K562 (cell line): Measurements from ENCODE around the gene MXRA7. TPM values are rescaled to one million over a fixed set of nuclear protein-coding genes. Genes with fewer than 3 reads are reported as not detected.
"Not testable (repeated sequence)": the region's sequence is repeated elsewhere in the genome, so short reads cannot be mapped to it uniquely, and the experiment has no call there.

ENCODE experiments used
- ATAC-seq: fragments of 200-7000 bp; cut with Tn5 transposase; 3 replicates; pipeline ENCODE4 v1.9.1; 2020; ENCODE audit warnings: moderate library complexity
- BruUV-seq: library from RNA; stranded (reverse); fragments of 400-500 nt; replicated peaks from 2 replicates; lab custom pipeline; 2021; lab: Mats Ljungman, UMichigan
- CTCF ChIA-PET: fragments of 300-600 bp; formaldehyde crosslinking; extraction: SDS; loops from one replicate; lab custom pipeline; 2021; ENCODE audit warnings: low intra/inter-chr PET ratio; lab: Yijun Ruan, JAX
- POLR2A ChIA-PET: fragments of 300-600, 350-650 bp; sonication (Branson Sonifier 250); formaldehyde crosslinking; extraction: SDS; loops from one replicate; lab custom pipeline; 2021; ENCODE audit warnings: antibody characterized with exemption, inconsistent platforms; lab: Yijun Ruan, JAX
- DNase-seq, 4 experiments: peaks; one replicate each; pipeline versions ENCODE4 v3.0.0 to v3.0.0-alpha.2; 2011 to 2018; ENCODE audit warnings: low spot score in 3 of 4, mixed read lengths in 3 of 4; ENCODE audit errors: extremely low read depth in 1 of 4
- FAIRE-seq: peaks from 2 replicates; lab custom pipeline; 2011; peaks lifted over from hg19 to GRCh38; lab: Jason Lieb, UNC
- H2AFZ ChIP-seq: 2 replicates; pipeline ENCODE4 v1.6.0; 2011; ENCODE audit warnings: low read depth, low read length, control low read depth, inconsistent platforms
- H3K27ac ChIP-seq: fragments of 200-600 bp; 3 replicates; pipeline ENCODE4 v1.8.0; 2011; ENCODE audit warnings: low read depth, mild to moderate bottlenecking, control low read depth, inconsistent platforms, low read length, moderate library complexity, mixed read lengths; ENCODE audit errors: extremely low read depth
- H3K27me3 ChIP-seq, 2 experiments: fragments of 300-600 bp in 1 of 2; 2 replicates in 1 of 2; 3 replicates in 1 of 2; pipeline versions ENCODE4 v1.6.0 to v1.8.0; 2011; ENCODE audit warnings: inconsistent platforms in 2 of 2, low read length in 2 of 2, mild to moderate bottlenecking in 1 of 2, mixed read lengths in 1 of 2, moderate library complexity in 1 of 2; ENCODE audit not compliant: control insufficient read depth in 2 of 2, insufficient read depth in 2 of 2
- H3K36me3 ChIP-seq: fragments of 300-600 bp; 3 replicates; pipeline ENCODE4 v1.8.0; 2011; ENCODE audit warnings: mild to moderate bottlenecking, low read length, inconsistent platforms; ENCODE audit not compliant: control insufficient read depth, insufficient read depth
- H3K4me1 ChIP-seq, 2 experiments: fragments of 200-600 bp in 1 of 2; replicated peaks in 1 of 2; 2 replicates in 1 of 2; 3 replicates in 1 of 2; pipeline versions ENCODE4 v1.5.1 to v1.8.0; 2011; ENCODE audit warnings: inconsistent platforms in 2 of 2, low read length in 2 of 2, mild to moderate bottlenecking in 1 of 2, mixed read lengths in 1 of 2, moderate library complexity in 1 of 2; ENCODE audit not compliant: control insufficient read depth in 2 of 2, insufficient read depth in 2 of 2
- H3K4me2 ChIP-seq: 2 replicates; pipeline ENCODE4 v1.6.1; 2011; ENCODE audit warnings: low read length, control low read depth, inconsistent platforms, mixed read lengths; ENCODE audit not compliant: insufficient read depth
- H3K4me3 ChIP-seq: fragments of 200-600 bp; sonication (generic), shearing (Covaris generic); 2 replicates; pipeline ENCODE4 v1.5.1; 2016; ENCODE audit warnings: control low read depth, inconsistent platforms
- H3K79me2 ChIP-seq: fragments of 200-600 bp; 3 replicates; pipeline ENCODE4 v1.8.0; 2011; ENCODE audit warnings: low read length, inconsistent platforms; ENCODE audit not compliant: control insufficient read depth, insufficient read depth
- H3K9ac ChIP-seq, 2 experiments: 2 replicates each; pipeline versions ENCODE4 v1.6.0 to v1.6.1; 2011; ENCODE audit warnings: low read depth in 2 of 2, low read length in 2 of 2, control low read depth in 1 of 2, inconsistent platforms in 1 of 2, mild to moderate bottlenecking in 1 of 2, mixed read lengths in 1 of 2; ENCODE audit not compliant: insufficient read depth in 1 of 2
- H3K9me1 ChIP-seq: one replicate; pipeline ENCODE4 v1.6.0; 2011; ENCODE audit warnings: inconsistent platforms, mild to moderate bottlenecking, low read length, moderate library complexity; ENCODE audit not compliant: control insufficient read depth, insufficient read depth
- H3K9me3 ChIP-seq: replicated peaks from 2 replicates; pipeline ENCODE4 v1.5.1; 2011; ENCODE audit warnings: low read depth, low read length, inconsistent platforms; ENCODE audit not compliant: control insufficient read depth, insufficient read depth
- H4K20me1 ChIP-seq: replicated peaks from 2 replicates; pipeline ENCODE4 v1.6.1; 2011; ENCODE audit warnings: low read length, inconsistent platforms, mixed read lengths; ENCODE audit not compliant: control insufficient read depth, insufficient read depth
- C11orf30 ChIP-seq: fragments of 450-650 bp; IDR thresholded peaks from 2 replicates; pipeline ENCODE4 v1.6.1; 2016; ENCODE audit warnings: low read depth, mild to moderate bottlenecking
- EZH2 ChIP-seq: IDR thresholded peaks from 2 replicates; pipeline ENCODE4 v1.6.1; 2012; ENCODE audit warnings: low read depth, mild to moderate bottlenecking, inconsistent platforms, low read length, borderline replicate concordance
- GATA2 ChIP-seq: sonication (generic); formaldehyde crosslinking; IDR thresholded peaks from 2 replicates; pipeline ENCODE4 v1.4.0; 2020; ENCODE audit warnings: mild to moderate bottlenecking, missing genetic modification reagents
- JUND ChIP-seq, 2 experiments: IDR thresholded peaks; 2 replicates in 1 of 2; 3 replicates in 1 of 2; pipeline ENCODE4 v1.6.1; 2011; ENCODE audit warnings: borderline replicate concordance in 2 of 2, low read depth in 2 of 2, low read length in 2 of 2, improper control_type of control experiment in 1 of 2, missing biosample characterization in 1 of 2, missing genetic modification characterization in 1 of 2, missing genetic modification reagents in 1 of 2
- RBM17 ChIP-seq: fragments of 200-400 bp; formaldehyde crosslinking; IDR thresholded peaks from 2 replicates; pipeline ENCODE4 v1.6.1; 2017; ENCODE audit warnings: low read depth, mild to moderate bottlenecking, low read length, borderline replicate concordance
- SREBF2 ChIP-seq: sonication (generic); formaldehyde crosslinking; IDR thresholded peaks from 2 replicates; pipeline ENCODE4 v1.4.0; 2020; ENCODE audit warnings: mild to moderate bottlenecking, missing genetic modification reagents
- WHSC1 ChIP-seq: IDR thresholded peaks from one replicate; pipeline ENCODE4 v1.6.1; 2012; ENCODE audit warnings: low read length, control low read depth, inconsistent platforms
- ZNF121 ChIP-seq: sonication (generic); formaldehyde crosslinking; conservative IDR thresholded peaks from 2 replicates; pipeline ENCODE4 v1.8.0; 2022; ENCODE audit warnings: missing genetic modification reagents
- ZNF253 ChIP-seq: fragments of 250-450 bp; sonication (Bioruptor Pico); conservative IDR thresholded peaks from 2 replicates; pipeline ENCODE4 v1.6.1; 2021; ENCODE audit warnings: mild to moderate bottlenecking
- ZNF316 ChIP-seq: fragments of 450-650 bp; IDR thresholded peaks from 2 replicates; pipeline ENCODE4 v1.6.1; 2016
- ZNF384 ChIP-seq: IDR thresholded peaks from 2 replicates; pipeline ENCODE4 v1.6.1; 2012; ENCODE audit warnings: low read depth, low read length, improper control_type of control experiment
- ZNF766 ChIP-seq: fragments of 200-800 bp; sonication (Bioruptor generic); conservative IDR thresholded peaks from 2 replicates; pipeline ENCODE4 v1.6.1; 2016; ENCODE audit warnings: missing genetic modification characterization, missing compliant biosample characterization
- WGBS: fragments of 100-300 bp; shearing (Covaris generic); methylation state at CpG from one replicate; pipeline ENCODE4 v1.1.6; 2016; ENCODE audit warnings: low coverage, mixed read lengths; ENCODE audit not compliant: insufficient coverage; ENCODE audit errors: missing lambda C conversion rate; 5-methylcytosine and 5-hydroxymethylcytosine counted together
- in situ Hi-C: fragments of 300-500 bp; cut with MboI; formaldehyde crosslinking; loops from 4 replicates; pipeline ENCODE4 v1.15.0; 2018; ENCODE audit warnings: inconsistent platforms, mixed read lengths
- intact Hi-C: fragments of 100-400 bp; cut with micrococcal nuclease; formaldehyde crosslinking; loops from 2 replicates; pipeline ENCODE4 v1.14.2; 2022
- polyA plus RNA-seq, 8 experiments: library from polyadenylated mRNA; depleted of rRNA in 4 of 8; stranded (reverse) in 5 of 8; unstranded in 3 of 8; fragments of >200 nt; fragmentation: Nextera tagmentation in 2 of 8; fragmentation: Illumina TruSeq in 1 of 8; extraction: Ambion mirVana in 2 of 8; extraction: Trizol in 1 of 8; gene quantifications; 2 replicates each; pipeline versions ENCODE4 v1.2.1 to v1.2.3, GENCODE V29; 2011 to 2014; ENCODE audit warnings: inconsistent platforms in 1 of 8, missing spikeins in 1 of 8
- total RNA-seq, 7 experiments: library from RNA; depleted of rRNA in 6 of 7; stranded (reverse); fragments of >200 nt in 6 of 7; fragmentation: Illumina TruSeq in 2 of 7; extraction: Trizol in 2 of 7; gene quantifications; 2 replicates each; pipeline versions ENCODE4 v1.2.1 to v1.2.3, GENCODE V29; 2011 to 2021; ENCODE audit warnings: low replicate concordance in 1 of 7
- TF ChIP-seq, protein P1 (sequence below): fragments of 450-650 bp; formaldehyde crosslinking; IDR thresholded peaks from 2 replicates; pipeline ENCODE4 v1.4.0; 2022; ENCODE audit warnings: missing genetic modification characterization
- TF ChIP-seq, protein P2 (sequence below): sonication (generic); formaldehyde crosslinking; IDR thresholded peaks from 2 replicates; pipeline ENCODE4 v1.9.0; 2022; ENCODE audit warnings: mild to moderate bottlenecking, missing genetic modification reagents

Gene MXRA7
- total and polyA plus RNA-seq, 9 of the 15 experiments (the other 6 are each of a cell fraction or from before 2014, with no cell fraction given): 2.6 to 38.4 (median 14.3) TPM

DNA sequence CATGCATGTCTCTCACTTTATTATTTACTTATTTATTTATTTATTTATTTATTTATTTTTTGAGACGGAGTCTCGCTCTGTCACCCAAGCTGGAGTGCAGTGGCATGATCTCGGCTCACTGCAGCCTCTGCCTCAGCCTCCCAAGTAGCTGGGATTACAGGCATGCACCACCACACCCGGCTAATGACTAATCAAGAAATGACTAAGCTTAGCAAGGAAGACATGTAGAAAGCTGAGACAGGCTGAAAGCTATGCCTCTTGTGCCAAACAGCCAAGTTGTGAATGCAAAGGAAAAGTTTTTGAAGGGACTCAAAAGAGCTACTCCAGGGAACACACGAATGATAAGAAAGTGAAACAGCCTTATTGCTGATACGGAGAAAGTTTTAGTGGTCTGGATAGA lies 35.0 kb upstream of the MXRA7 start:
- H3K27ac ChIP-seq, DNase-seq, H3K4me2 ChIP-seq, H3K27me3 ChIP-seq, intact Hi-C loops, in situ Hi-C loops, CTCF ChIA-PET, H3K9ac ChIP-seq, H3K9me1 ChIP-seq, H3K4me1 ChIP-seq, BruUV-seq, H2AFZ ChIP-seq, ATAC-seq, H3K9me3 ChIP-seq, H3K79me2 ChIP-seq, FAIRE-seq, H3K4me3 ChIP-seq, H4K20me1 ChIP-seq: not testable (repeated sequence)
- peaks cover 55% of the 10 kb centered on the region for H3K36me3 ChIP-seq
- POLR2A ChIA-PET: interaction anchor here (0.7 to 1.5 kb wide), 4 partner anchors 9 to 41 kb away, joined by 4 to 15 read pairs (median 6); partner anchors contain the start of genes MFSD11 and SRSF2
- TF ChIP-seq ZNF316 (peak; percentile 21; the same call in 1 of the 2 replicates), C11orf30 (peak; percentile 26; the same call in 1 of the 2 replicates)
- 87% methylated on average over 6 of the region's 6 CpGs for WGBS

- H3K27ac ChIP-seq: no peak overlapping the region
- ATAC-seq (no peak), FAIRE-seq (no peak), DNase-seq (no peak)
- H3K79me2 ChIP-seq: peaks cover 11% of the 10 kb centered on the region
- no peaks in the 10 kb centered on the region for H3K9me1 ChIP-seq
- peaks cover 0 to 10% of the 10 kb centered on the region in 2 experiments; a peak in 3 of 5 replicates for H3K4me1 ChIP-seq
- no peaks in the 10 kb centered on the region for H3K27me3 ChIP-seq
- no peaks in the 10 kb centered on the region for H3K9me3 ChIP-seq
- CTCF ChIA-PET: no interaction called here
- POLR2A ChIA-PET: interaction anchor here (0.6 kb wide), 2 partner anchors 318 to 1379 kb away, joined by 3 to 4 read pairs; no protein-coding TSS in a partner anchor
- in situ Hi-C loops (no loop called here), intact Hi-C loops (no loop called here)
- 100% methylated on average over 2 of the region's 2 CpGs for WGBS
- BruUV-seq: no TSS peak
- H3K9ac ChIP-seq: no peak overlapping the region
- no peaks in the 10 kb centered on the region for H4K20me1 ChIP-seq
- no peak overlapping the region for H3K4me2 ChIP-seq
- no peak overlapping the region for H3K4me3 ChIP-seq
- H3K36me3 ChIP-seq: peaks cover 55% of the 10 kb centered on the region
- H2AFZ ChIP-seq: no peak overlapping the region
- TF ChIP-seq ZNF121 (CRISPR knock-in tag): no peak
- no peak for TF ChIP-seq GATA2 (CRISPR knock-in tag)
- TF ChIP-seq EZH2: no peak
- TF ChIP-seq RBM17: no peak
- no peak for TF ChIP-seq ZNF766
- TF ChIP-seq, protein P1, sequence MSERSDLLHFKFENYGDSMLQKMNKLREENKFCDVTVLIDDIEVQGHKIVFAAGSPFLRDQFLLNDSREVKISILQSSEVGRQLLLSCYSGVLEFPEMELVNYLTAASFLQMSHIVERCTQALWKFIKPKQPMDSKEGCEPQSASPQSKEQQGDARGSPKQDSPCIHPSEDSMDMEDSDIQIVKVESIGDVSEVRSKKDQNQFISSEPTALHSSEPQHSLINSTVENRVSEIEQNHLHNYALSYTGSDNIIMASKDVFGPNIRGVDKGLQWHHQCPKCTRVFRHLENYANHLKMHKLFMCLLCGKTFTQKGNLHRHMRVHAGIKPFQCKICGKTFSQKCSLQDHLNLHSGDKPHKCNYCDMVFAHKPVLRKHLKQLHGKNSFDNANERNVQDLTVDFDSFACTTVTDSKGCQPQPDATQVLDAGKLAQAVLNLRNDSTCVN (CRISPR knock-in tag): no peak
- TF ChIP-seq WHSC1: no peak
- TF ChIP-seq JUND (IDR thresholded peaks at IDR 0.05; ENCODE audit: borderline replicate concordance, low read depth, low read length): no peak
- no peak for TF ChIP-seq JUND (tag; IDR thresholded peaks at IDR 0.05; ENCODE audit: borderline replicate concordance, low read depth, low read length)
- no peak for TF ChIP-seq ZNF384
- no peak for TF ChIP-seq SREBF2
- TF ChIP-seq, protein P2, sequence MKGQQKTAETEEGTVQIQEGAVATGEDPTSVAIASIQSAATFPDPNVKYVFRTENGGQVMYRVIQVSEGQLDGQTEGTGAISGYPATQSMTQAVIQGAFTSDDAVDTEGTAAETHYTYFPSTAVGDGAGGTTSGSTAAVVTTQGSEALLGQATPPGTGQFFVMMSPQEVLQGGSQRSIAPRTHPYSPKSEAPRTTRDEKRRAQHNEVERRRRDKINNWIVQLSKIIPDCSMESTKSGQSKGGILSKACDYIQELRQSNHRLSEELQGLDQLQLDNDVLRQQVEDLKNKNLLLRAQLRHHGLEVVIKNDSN: no peak
- no peak for TF ChIP-seq ZNF253
Measured at GRCh38 chr17:76744747-76745146, 34.0 kb upstream of the MXRA7 start.
